DMS53 treated with DMSO at 0.1 percent for 48 hours (cell line): Measurements from ENCODE around the gene GPR39.
A peak's percentile ranks its signal among the peaks of the same experiment; 100 is the strongest.

ENCODE experiments used
- DNase-seq: peaks from one replicate; lab custom pipeline; 2025; ENCODE audit not compliant: unreplicated experiment; lab: John Stamatoyannopoulos, UW

The GPR39 gene

GRCh38 chr2:132597831-132598230, 181.2 kb downstream of the GPR39 start:
- no peak for DNase-seq

GRCh38 chr2:132598536-132598935, 181.9 kb downstream of the GPR39 start:
- DNase-seq: no peak

- no peak for DNase-seq
Observed at GRCh38 chr2:132599556-132599955, 183.0 kb downstream of the GPR39 start.

GRCh38 chr2:132604561-132604960, 188.0 kb downstream of the GPR39 start:
- no peak for DNase-seq

- no peak for DNase-seq
Observed at GRCh38 chr2:132605236-132606180, 188.9 kb downstream of the GPR39 start.

GRCh38 chr2:132606649-132607048, 190.0 kb downstream of the GPR39 start:
- no peak for DNase-seq

GRCh38 chr2:132607426-132608090, 191.0 kb downstream of the GPR39 start:
- DNase-seq: no peak

- no peak for DNase-seq
Observed at GRCh38 chr2:132608311-132608710, 191.7 kb downstream of the GPR39 start.

- peak; percentile 9 for DNase-seq
Observed at GRCh38 chr2:132609101-132609890, 192.7 kb downstream of the GPR39 start.

GRCh38 chr2:132611719-132612118, 195.1 kb downstream of the GPR39 start:
- DNase-seq: no peak

- no peak for DNase-seq
Observed at GRCh38 chr2:132615329-132616085, 198.9 kb downstream of the GPR39 start.

- DNase-seq: no peak
Observed at GRCh38 chr2:132617989-132618388, 201.4 kb downstream of the GPR39 start.

GRCh38 chr2:132618734-132619133, 202.1 kb downstream of the GPR39 start:
- DNase-seq: no peak

- DNase-seq: no peak
Observed at GRCh38 chr2:132620115-132620514, 203.5 kb downstream of the GPR39 start.

- DNase-seq: no peak
Observed at GRCh38 chr2:132621131-132621875, 204.7 kb downstream of the GPR39 start.

- no peak for DNase-seq
Observed at GRCh38 chr2:132623096-132623839, 206.7 kb downstream of the GPR39 start.

- no peak for DNase-seq
Observed at GRCh38 chr2:132627536-132627935, 210.9 kb downstream of the GPR39 start.

GRCh38 chr2:132632000-132632649, 215.5 kb downstream of the GPR39 start:
- DNase-seq: no peak

GRCh38 chr2:132633635-132634034, 217.0 kb downstream of the GPR39 start:
- DNase-seq: no peak
